HG03520 (cell line): ENCODE measurements around the gene ZFHX3.

Experiments
- ATAC-seq: cut with Tn5 transposase; IDR thresholded peaks from one replicate; pipeline ENCODE4 v1.9.1; 2021; ENCODE audit warnings: mild to moderate bottlenecking, moderate library complexity; ENCODE audit not compliant: unreplicated experiment

The ZFHX3 gene

DNA sequence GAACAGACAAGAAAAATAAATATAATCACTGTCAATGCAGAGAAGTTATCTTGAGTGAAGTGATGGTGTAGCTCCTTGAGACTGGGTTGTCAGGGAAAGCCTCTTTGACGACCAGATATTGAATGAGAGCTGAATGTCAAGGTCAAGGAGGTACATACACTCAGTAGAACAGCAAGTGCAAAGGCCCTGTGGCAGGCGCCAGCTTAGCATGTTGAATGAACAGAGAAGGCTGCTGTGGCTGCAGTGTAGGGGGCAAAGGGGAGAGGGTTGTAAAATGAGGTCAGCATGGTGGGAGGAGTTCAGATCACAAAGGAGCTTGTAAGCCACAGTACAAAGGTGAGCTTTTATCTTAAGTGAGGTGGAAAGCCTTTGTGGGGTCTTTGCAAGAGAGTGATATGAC, 111.5 kb downstream of the ZFHX3 start:
- ATAC-seq = no peak

DNA sequence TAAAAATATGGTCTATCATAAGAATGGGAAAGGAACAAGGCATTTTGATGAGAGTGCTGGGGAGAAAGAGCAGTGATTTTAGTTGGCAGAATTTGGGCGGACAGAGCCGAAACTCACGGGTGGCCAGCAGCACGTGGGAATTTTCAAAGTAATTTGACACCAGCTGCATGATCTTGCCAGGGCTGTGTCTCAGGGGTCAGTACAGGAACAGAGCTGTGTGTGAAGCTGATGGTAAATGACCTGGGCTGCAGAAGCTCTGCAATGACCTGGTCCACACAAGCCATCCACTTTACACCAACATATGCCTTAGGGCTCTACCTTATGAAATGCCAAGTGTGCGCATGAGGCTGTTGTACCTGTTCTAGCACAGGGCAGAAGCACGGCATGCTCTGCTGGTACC, 112.0 kb downstream of the ZFHX3 start:
- no peak for ATAC-seq

DNA sequence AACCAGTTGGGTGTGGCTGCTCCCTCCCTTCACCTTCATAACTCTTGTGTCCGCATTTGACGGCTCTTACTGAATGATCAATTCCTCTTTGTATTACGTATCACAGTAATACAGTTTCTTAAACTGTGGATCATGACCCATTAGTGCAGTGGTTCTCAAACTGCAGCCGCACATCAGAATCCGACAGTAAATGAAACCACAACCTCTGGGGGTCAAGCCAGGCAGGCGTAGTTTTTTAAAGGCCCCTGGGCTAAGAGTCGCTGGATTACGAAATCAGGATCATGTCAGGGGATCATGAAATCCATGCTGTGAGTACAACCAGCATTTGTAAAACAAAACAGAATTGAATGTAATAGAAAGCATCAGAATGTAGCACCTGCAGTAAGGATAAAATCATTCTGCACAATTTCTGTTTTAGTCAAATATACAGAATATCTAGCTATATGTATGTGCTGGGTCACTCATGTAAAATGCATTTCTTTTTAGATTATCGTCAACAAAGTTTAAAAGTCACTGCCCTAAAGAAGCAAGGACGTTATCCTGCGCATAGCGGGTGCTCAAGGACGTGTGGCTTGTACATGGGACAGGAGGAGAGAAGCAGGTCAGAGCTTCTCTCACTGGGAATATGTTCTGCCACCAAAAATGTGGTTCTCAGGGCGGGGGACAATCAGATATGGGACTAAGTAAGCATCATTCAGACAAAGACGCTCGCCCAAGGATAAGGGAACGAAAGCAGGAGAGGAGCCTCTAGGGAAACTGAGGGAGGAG, 113.1 kb downstream of the ZFHX3 start:
- no peak for ATAC-seq

DNA sequence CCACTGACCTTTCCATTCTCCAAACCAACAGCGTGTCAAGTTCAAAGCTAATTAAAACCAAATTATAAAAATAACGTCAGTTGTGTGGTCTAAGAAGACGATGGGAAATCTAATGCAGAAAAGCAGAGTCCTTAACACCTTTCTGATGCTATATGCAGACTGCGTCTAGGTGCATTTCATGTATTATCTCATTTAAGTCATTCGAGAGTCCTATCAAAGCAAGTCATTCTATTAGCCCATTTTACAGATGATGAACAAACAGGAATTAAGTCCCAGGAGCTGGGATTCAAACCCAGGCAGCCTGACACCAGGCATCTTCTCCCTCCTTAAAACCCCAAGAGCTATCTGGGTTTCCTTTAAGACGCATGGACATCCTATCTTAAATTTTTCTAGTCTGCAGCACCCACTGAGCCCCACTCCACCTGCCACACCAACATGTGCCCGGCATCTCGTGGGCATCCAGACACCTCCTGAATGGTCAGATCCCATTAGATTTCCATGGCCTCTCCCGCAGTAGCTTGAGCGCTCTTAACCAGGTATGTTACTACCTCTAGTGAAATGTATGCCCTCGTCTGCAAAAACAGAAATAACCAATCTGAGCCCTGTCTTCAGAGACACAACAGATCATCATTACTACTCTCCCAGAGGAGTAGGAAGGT, 115.1 kb downstream of the ZFHX3 start:
- no peak for ATAC-seq

DNA sequence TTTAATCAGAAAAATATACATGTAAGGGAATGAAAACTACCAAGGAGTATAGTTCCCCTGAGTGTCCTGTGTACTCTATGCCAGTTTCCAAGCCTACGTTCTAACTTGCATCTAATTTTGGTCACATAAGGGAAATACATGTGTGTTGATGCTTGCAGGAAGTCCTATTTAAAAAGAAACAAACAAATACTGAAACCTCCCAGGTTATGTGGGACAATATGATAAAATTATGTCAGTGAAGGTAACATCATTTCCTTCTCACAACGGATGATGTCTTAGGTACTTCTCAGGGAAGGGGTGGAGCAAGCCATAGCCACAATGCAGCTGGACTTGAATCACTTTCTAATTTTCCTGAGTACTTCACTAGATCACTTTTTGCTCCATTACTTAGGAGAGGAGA, 115.9 kb downstream of the ZFHX3 start:
- peak; percentile 63 for ATAC-seq

DNA sequence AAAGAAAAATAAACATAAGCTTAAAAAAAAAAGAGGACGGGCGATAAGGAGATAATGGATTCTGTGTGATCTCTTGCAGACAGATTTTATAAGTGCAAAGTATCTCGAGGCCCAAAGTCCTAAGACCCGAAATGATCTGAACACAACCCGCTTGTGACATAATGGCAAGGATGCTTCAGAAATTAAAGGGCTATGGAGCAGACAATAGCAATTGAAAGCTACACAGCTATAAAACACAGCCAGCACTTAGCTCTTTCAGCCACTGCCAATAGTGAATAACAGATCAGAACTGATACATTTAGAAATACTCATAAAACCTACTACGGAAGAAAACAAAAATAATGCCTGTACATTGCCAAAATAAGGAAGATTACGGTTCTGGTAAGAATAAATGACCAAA, 117.5 kb downstream of the ZFHX3 start:
- ATAC-seq = no peak

DNA sequence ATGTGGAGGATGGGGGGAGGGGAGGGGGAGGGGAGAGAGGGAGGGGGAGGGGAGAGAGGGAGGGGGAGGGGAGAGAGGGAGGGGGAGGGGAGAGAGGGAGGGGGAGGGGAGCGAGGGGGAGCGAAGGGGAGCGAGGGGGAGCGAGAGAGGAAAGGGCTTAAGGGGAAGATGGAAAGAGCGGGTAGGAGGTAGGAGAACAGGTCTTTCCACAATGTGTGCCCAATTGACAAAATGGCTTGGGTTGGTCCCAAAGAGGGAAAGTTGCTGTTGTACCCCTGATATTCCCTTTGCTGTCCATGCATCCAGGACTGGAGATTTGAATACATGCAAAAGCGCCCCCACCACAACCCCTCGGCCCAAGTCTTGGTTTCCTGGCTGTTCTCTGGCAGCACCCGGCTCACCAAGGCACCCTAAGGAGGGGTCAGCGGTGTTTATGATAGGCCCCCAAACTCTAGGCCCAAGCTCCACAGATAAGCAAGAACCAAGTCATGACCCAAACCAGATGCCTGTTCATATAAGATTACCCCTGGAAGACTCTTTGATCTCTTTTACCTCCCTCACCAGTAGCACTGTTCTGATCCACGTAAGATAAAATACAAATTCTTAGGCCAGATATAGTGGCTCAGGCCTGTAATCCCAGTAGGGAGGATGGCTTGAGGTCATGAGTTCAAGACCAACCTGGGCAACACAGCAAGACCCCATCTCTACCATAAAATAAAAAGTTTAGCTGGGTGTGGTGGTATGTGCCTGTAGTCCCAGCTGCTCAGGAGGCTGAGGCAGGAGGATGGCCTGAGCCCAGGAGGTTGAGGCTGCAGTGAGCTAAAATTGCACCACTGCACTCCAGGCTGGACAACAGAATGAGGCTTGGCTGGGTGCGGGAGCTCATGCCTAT, 119.6 kb downstream of the ZFHX3 start:
- no peak for ATAC-seq

DNA sequence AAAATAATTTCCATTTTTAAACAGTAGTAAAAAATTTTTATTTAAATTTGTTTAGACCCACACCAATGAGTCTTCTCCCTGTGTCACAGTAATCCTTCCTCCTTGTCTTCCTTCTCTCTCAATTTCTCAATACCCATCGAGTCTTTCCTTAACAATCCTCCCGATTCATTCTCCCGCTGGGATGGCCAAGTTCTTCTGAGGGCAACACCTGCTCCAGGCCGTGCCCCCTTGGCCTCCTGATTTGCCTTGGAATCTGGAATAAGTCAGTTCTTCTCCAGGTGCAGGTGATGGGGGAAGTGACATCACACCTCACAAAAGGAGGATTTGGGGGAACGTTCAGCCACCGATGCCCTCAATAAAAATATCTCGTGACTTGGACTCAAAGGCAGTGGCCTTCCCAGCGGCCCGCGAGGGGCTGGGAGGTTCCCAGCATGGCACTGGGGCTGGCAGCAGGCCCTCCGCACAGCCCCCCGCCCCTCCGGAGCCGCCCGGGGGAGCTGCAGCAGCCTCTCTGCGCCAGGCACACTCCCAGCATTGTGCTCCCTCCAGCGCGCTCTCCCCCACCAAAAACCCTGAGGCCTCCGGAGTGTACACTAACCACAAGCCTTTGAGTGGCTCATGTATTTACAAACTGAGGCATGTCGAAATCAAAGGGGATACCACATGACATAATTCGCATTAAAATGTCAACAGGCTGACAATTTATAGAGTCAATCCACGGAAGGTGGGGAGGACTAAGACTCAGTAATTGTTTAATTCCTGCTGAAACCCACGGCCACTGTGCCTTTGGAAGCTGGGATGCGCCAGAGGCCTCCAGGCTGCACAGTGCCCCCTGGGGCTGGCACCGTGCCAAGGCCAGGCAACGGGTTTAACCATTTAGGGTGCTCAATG, 120.5 kb downstream of the ZFHX3 start:
- ATAC-seq = no peak

DNA sequence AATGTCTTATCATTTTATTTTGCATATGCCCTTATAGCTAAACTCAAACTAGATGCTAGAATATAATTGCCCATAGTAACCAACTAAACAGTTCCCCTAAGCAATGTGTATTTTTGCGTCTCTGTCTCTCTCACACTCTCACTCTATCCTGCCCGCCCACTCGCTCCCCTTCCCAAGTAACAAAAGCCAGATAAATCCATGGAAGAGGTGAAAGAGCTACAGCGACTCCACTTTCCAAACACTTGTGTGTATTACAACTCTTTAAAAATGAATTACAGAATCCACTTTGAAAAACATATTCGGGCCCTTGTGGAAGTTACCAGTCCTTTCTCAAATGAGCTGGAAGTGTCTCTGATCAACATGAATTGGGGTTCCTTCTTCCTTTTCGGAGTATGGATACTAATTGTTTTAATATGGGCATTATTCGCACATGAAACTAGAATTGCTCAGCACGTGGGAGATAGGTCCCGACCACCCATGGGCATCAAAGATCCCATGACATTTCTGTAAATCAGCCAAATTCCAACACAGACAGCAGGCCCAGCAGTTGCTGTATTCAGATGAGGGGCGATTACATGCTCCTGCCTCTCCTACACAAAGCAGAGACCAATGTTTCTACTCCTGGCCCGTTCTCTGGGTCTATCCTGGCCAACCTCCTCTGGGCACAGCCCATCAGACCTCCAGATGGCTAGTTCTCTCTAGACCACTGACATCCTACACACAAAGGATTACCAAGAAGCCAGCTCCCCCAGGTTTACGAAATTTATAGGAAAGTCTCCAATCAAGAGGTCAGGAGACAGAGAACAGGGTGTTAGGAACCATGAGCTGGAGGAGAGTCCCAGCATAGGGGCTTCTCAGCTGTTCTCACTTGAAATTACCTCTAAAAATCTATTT, 121.5 kb downstream of the ZFHX3 start:
- no peak for ATAC-seq

DNA sequence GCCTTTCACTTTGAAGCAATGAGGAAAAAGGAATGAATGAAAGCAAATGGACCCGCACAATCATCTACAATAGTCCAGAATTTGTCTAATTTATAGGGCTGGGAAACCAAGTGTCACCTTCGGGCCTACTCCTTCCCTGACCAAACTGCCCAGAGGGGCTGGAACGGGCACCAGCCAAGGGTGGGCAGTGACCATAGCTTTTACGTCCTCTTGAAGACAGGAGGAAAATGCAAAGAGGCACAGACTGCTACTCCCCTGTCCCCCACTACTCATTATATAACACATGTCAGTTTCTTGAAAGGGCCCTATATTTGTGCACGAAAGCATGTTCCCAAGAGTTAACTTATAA, 122.3 kb downstream of the ZFHX3 start:
- no peak for ATAC-seq

DNA sequence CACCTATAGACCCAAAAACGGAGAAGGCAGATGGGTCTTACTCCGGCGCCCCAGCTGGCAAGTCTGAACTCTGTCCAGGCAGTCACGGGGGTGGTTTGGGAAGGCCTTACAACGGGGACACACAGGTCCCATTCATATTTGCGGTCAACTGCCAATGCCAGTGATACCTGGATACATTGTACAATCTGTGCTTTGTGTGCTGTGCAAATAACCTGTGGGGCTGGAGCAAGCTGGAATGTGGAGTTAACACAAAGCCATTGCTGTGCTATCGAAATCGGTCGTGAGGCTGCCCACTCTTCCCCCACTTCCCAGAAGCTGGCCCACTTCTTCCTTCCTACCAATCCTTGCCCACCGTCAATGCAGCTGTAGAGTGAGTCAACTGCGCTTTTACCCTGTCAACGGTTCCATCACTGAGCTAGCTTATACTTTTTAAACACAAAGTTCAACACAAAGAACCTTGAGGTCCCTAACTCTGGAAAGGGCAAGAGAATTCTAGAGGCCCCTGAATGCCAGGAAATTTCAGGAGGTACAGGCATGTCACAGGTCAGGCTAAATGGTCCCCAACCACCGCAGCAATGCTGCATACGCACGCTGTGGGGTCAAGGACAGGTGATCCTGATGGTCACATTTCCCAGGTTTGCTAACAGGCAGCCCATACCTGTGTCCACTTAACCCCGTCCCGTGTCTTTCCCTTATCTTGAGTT, 122.8 kb downstream of the ZFHX3 start:
- ATAC-seq = no peak

DNA sequence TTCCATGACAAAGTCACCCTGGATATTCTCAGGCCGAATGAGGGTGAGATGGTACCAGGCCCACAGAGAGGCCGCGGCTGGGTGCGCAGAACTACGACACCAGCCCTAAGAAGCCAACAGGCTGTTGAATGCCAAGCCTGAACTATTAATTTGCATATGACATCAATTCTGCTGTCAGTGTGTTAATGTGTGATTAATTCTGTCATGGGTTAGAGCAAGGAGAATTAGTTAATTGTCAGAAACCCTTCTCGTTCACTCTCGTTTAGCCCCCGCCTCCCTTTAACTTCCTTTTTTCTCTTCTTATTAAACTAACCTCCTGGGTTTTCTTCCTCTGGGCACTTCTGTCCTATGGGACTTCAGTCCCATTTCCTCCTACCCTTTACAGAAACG, 123.4 kb downstream of the ZFHX3 start:
- no peak for ATAC-seq

DNA sequence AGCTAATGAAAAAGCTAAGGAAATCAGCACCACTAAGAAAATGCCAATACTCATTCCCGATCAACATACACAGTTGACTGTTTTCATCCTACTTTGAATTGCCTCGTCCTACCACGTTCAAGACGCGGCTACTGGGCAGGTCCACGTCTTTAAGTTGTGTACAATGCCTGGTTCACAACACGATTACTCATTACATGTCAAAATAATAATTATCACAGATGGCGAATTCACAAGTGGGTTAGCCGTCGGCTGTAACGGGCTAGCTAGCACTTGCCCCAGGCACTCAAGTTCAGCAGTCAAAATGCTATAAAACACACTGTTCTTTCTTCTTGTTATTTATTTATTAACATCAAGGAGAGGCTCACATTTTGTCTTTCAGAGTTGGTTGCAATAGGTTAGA, 124.2 kb downstream of the ZFHX3 start:
- no peak for ATAC-seq

DNA sequence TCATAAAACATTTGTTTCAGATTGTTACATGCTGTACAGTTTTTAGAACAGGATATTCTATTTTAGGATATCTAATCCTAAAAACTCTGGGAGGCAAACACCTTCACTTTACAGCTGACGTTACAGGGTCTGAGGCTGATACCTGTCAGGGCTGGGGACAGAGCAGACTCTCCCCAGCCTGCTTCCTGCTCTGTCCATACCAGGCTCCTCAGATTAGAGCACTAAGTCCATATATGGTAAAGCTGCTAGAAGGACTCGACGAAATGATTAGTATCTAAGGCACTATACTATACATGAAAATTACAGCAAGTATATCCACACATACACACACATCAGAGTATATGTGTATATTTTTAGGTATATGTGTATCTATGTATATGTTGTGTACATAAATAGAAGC, 125.2 kb downstream of the ZFHX3 start:
- no peak for ATAC-seq

DNA sequence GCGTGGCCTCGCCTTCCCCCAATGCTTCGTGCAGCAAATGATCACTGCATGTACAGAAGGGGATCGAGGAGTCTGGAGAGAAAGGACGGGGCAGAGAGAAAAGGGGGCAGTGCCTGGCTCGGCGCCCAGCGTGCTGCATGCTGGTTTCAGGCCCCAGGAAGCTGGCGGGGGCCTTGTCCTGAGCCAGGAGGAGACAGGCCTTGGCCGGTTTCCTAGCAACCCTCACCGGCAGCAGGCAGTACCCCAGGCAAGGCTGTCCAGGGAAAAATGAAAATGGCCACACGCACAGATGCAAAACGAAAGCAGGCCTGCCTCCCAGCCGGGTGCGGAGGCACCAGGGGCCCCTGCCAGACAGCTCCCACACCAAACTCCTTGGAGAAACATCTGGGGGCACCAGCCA, 126.3 kb downstream of the ZFHX3 start:
- ATAC-seq = no peak

DNA sequence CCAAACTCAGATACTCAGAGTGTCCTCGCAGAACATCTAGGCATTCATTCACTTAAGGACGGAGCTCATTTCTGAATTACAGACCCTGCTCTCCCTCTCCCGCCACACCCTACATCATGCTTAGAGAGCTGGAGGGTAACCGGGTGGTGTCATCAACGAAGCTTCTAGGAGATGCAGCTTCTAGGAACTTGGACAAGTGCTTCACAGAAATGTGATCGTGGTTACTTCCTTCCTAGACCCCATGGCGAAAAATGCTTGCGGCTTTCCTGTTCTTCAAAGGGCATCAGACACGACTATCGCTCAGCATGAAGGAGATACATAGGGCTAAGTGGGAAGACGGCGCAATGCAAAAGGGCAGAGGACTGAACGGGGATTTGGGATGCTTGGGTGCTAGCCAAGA, 126.8 kb downstream of the ZFHX3 start:
- ATAC-seq = no peak

DNA sequence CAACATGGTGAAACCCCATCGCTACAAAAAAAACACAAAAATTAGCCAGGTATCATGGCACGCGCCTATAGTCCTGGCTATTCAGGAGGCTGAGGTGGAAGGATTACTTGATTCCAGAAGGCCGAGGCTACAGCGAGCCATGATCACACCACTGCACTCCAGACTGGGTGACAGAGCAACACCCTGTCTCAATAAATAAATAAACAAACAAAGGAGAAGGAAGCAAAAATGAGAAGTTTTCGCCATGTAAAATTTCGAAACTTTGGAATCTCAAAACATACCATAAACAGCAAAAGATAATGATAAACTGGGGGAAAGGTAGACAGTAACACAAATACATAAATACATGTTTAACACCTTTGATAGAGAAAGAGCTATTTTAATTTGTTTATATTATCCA, 130.9 kb downstream of the ZFHX3 start:
- no peak for ATAC-seq

DNA sequence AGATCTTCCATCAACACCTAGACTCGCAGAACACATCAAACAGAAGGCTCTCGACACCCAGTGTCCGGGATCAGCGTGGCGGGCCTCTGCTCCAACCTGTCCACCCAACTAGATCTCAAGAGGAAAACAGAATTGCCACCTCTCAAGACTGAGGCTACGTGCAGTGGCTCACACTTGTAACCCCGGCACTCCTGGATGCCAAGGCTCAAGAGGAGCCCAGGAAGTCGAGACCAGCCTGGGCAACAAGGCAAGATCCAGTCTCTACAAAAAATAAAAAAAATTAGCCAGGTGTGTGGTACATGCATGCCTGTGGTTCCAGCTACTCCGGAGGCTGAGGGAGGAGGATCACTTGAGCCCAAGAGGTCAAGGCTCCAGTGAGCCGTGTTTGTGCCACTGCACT, 132.6 kb downstream of the ZFHX3 start:
- ATAC-seq = no peak

DNA sequence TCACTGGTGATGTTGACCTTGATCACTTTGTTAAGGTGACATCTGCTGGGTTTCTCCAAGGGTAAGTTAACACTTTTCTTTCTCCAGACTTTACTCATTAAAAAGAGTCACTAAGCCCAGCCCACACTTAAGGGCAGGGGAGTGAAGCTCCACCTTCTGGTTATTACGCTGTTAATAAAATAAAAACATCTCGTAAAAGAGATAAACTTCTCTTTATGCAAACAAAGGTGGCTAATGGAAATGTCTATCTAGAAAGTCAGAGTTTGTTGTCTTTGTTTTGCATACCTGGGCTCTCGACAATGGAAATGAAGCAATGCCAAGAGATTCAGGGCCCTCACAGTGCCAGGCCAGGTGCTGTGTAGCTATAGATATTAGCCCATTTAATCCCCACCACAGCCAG, 134.4 kb downstream of the ZFHX3 start:
- ATAC-seq = no peak
